RKO (cell line): ENCODE measurements around the gene ESR2.
"Not testable (repeated sequence)": the region's sequence is repeated elsewhere in the genome, so short reads cannot be mapped to it uniquely, and the experiment has no call there.

ENCODE experiments used
- DNase-seq: peaks from one replicate; pipeline ENCODE4 v3.0.0-alpha.2; 2016; ENCODE audit warnings: low spot score

ESR2 gene

DNA sequence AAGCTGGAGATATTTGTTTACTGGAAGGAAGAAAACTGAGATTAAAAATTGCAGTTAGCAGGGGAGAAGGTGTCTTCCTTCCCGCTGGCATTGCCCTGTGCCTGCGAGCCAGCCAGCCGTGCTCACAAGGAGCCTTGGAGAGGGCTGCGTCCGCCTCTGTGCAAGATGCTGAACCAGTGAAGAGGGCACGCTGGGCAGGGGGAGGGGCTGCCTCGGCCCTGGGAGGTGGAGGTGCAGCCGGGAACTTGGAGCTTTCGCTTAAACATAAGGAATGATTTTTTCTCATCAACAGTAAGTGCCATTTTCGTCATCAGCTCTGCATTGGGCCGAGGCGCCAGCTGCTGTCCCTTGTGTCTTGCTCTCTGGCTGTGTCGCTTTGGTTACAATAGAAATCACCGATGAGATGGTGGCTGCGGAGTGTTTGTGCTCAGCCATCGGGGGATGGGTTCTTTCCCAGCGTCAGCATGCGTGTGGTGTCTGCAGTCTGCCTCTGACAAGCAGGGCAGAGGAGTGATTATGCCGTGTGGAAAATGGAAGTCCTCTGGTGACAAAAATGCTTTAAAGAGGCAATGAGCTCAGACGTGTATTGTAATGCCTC is 97.3 kb downstream of the ESR2 start:
- DNase-seq = no peak

DNA sequence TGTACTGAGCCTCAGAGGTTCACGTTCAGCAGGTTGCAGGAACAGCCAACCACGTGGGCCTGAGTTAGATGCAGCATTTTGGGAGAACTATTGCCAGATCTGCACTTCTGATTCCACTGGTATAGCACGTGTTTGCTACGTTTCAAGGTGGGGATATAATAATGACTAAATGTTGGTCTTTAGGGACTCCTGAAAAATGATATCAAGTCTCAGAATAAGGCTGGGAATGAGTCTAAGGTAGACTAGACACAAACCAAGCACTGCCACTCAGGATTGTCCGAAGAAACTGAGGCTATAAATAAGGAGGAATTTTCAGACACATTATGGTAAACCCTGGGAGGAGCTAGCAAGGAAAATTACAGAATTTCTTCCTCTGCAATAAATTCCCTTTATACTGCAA is 98.1 kb downstream of the ESR2 start:
- DNase-seq = no peak

- no peak for DNase-seq
These were observed 99.0 kb downstream of the ESR2 start for GRCh38 chr14:64195199-64195598.

DNA sequence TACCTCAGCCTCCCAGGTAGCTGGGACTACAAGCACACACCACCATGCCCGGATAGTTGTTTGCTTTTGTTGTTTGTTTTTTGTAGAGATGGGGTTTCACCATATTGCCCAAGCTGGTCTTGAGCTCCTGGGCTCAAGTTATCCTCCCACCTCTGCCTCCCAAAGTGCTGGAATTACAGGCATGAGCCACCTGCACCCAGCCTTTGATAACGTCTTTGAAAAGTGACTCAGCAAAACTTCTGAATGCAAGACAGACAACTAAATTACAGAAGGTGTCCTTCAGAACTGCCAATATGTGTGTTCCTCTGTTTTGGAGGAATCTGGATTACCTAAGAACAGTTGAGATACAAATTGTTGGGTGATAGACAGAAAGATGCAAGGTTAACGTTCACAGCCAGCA is 99.8 kb downstream of the ESR2 start:
- no peak for DNase-seq

- DNase-seq = no peak
These were observed 100.3 kb downstream of the ESR2 start for GRCh38 chr14:64193821-64194220.

DNA sequence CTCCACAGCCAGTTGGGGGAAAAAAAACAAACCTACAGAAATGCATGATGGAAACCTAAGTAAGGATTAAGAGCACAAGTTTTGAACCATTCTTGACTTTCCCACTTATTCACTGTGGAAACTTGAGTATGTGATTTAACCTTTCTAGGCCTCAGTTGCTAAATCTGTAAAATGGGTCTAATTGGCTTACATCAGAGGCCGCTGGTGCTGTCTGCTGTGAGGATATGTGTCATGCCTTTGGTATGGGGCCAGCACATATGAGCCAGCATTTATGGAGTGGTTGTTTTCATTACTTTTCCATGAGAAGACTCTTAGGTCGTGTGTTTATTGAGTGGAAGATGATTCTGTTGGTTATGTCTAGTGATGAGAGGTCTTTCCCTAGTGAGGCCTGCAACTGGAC is 102.4 kb downstream of the ESR2 start:
- peak; percentile 83 for DNase-seq

- DNase-seq = peak; percentile 28
These were observed 103.1 kb downstream of the ESR2 start for GRCh38 chr14:64190974-64191502.

GRCh38 chr14:64187331-64187730 is 106.8 kb downstream of the ESR2 start:
- DNase-seq = no peak

DNA sequence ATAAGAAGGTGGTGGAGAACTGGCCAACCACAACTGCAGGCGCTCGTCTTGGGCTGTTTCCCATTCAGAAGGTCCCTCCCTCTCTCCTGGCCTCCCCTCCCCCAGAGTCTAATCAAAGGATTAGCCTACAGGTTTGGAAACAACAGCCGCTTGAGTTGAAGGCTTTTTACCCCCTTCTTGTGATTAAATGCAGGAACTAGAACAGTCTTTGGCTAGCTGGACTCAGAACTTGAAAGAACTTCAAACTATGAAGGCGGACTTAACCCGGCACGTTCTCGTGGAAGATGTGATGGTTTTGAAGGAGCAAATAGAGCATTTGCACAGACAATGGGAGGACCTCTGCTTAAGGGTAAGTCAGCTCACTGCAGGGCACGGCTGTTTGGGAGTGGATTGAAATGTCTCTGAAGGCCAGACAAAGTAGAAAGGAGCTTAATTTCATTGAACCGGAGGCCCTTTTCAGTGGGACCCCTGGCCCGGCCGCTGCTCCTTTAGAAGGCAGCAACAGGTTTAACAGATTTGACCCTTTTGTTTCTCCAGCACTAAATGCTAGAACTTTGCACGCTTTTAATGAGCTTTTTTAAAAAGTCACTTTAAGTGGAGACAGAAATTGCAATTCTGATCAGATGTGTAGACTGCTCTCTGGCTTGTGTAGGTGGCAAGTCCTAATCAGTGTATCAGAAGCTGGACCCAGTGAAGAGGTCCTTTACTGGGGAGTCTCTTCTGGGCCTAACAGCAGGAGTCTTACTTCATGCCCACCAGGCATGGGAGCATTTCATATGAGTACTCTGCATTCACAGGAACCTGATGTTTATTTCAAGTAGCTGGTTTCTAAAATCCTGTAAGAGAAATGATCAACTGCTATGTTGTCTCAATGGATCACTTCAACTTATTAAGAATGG is 107.7 kb downstream of the ESR2 start:
- no peak for DNase-seq

GRCh38 chr14:64185184-64185583 is 109.0 kb downstream of the ESR2 start:
- DNase-seq = no peak

- DNase-seq = no peak
These were observed 110.0 kb downstream of the ESR2 start for GRCh38 chr14:64184103-64184729.

GRCh38 chr14:64182908-64183307 is 111.3 kb downstream of the ESR2 start:
- not testable (repeated sequence) for DNase-seq

- no peak for DNase-seq
These were observed 115.4 kb downstream of the ESR2 start for GRCh38 chr14:64178814-64179213.

- DNase-seq = no peak
These were observed 117.8 kb downstream of the ESR2 start for GRCh38 chr14:64176330-64176729.

DNA sequence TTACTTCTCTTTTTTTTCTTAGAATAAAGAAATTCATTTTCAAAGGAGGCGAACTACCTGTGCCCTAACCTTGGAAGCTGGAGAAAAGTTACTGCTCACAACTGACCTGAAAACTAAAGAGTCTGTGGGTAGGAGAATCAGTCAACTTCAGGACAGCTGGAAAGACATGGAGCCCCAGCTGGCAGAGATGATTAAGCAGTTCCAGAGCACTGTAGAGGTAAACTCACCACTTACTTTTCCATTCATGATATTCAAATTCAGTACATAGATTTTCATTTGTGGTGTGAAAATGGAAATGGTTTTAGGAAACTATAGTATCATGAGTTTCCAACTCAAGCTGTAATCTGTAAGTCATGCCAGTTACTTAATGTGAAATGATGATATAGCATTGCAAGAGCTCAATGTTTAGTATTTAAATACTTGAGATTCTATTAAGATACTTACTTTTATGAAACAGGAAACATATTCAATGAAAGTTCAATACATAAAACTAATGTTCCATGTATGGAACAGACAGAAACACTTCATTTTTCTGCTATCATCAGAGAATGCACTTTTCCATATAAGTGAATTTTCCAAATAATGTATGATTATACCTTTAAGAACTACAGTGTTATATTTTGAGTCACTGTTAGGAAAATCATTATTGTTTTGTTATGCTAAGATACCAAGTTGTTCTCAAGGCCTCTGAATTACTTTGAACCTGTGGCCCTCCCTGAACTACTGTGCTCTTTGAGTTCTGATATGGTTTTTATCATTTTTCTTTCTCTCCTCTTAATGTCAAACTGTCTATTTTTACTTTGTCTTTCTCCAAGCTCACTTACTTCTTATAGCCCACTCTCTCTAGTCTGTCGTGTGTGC is 119.0 kb downstream of the ESR2 start:
- no peak for DNase-seq

- no peak for DNase-seq
These were observed 124.0 kb downstream of the ESR2 start for GRCh38 chr14:64170181-64170580.

- DNase-seq = no peak
These were observed 134.6 kb downstream of the ESR2 start for GRCh38 chr14:64159588-64159987.

DNA sequence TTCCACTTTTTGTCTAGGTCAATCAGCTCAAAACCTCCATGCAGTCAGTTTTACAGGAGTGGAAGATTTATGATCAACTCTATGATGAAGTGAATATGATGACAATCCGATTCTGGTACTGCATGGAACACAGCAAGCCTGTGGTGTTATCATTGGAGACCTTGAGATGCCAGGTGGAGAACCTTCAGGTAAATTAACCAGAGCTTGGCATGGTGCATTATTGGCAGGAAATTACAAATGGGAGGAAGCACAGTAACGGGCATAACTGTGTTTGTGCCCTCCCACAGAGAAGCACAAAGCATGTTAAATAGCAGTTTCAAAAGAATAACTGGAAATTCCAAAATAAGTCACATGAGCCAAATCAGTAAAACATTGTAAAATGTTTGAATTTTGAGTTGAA is 135.6 kb downstream of the ESR2 start:
- no peak for DNase-seq

DNA sequence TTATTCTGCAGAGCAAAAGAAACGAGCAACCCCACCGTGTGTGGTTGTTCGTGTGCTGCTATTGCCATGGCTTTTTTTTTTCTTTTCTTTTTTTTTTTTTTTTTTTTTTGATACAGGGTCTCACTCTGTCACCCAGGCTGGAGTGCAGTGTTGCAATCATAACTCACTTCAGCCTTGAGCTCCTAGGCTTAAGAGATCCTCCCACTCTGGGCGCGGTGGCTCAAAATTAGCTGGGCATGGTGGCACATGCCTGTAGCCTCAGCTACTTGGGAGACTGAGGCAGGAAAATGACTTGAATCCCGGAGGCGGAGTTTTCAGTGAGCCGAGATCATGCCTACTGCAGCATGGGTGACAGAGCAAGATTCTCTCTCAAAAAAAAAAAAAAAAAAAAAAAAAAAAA is 144.2 kb downstream of the ESR2 start:
- no peak for DNase-seq

- DNase-seq = no peak
These were observed 146.9 kb downstream of the ESR2 start for GRCh38 chr14:64147126-64147790.

- DNase-seq = no peak
These were observed 156.4 kb downstream of the ESR2 start for GRCh38 chr14:64137657-64138290.
